Activated T-helper 2 cell treated with anti-CD3 and anti-CD28 coated beads, Interferon-gamma antibody, Interleukin-2, Interleukin-4, amounts not matched to agents 10 μg/mL and 5 μg/mL and 100 μg/mL, durations not matched to agents 14 hours and 24 hours and 36 hours (primary cell): Measurements from ENCODE around the gene INSM2. TPM values are rescaled to one million over a fixed set of nuclear protein-coding genes. Genes with fewer than 3 reads are reported as not detected.

Experiments used
- DNase-seq: peaks from one replicate; pipeline ENCODE4 v3.0.0; 2021; ENCODE audit warnings: low spot score
- H3K27ac Mint-ChIP-seq: one replicate; pipeline ENCODE4 v1.8.0; 2021; ENCODE audit warnings: mixed read lengths
- H3K27me3 Mint-ChIP-seq: one replicate; pipeline ENCODE4 v1.8.0; 2021; ENCODE audit warnings: low read depth, mixed read lengths
- H3K36me3 Mint-ChIP-seq: one replicate; pipeline ENCODE4 v1.8.0; 2021; ENCODE audit warnings: low read depth, mixed read lengths
- H3K4me1 Mint-ChIP-seq: one replicate; pipeline ENCODE4 v1.8.0; 2021; ENCODE audit warnings: low read depth, mixed read lengths
- H3K4me3 Mint-ChIP-seq: one replicate; pipeline ENCODE4 v1.8.0; 2021; ENCODE audit warnings: low read depth, mild to moderate bottlenecking, moderate library complexity, mixed read lengths
- H3K9me3 Mint-ChIP-seq: one replicate; pipeline ENCODE4 v1.8.0; 2021; ENCODE audit warnings: mixed read lengths
- intact Hi-C: fragments of 100-400 bp; cut with micrococcal nuclease; formaldehyde crosslinking; loops from one replicate; pipeline ENCODE4 v1.15.1; 2023
- total RNA-seq: library from RNA; stranded (reverse); gene quantifications from 2 replicates; pipeline ENCODE4 v1.2.3, GENCODE V29; 2022

INSM2 gene
- total RNA-seq: not detected in 2 replicates

- peak; percentile 47 for DNase-seq
- Mint-ChIP-seq H3K27me3 (peaks cover 72% of the 10 kb centered on the region), H3K36me3 (peaks cover 4% of the 10 kb centered on the region), H3K9me3 (no peaks in the 10 kb centered on the region), H3K4me3 (peak within 1 kb of the TSS; percentile 73), H3K4me1 (peaks cover 6% of the 10 kb centered on the region), H3K27ac (no peak within 1 kb of the TSS)
- intact Hi-C loops: loop anchor here (5.0 kb wide), 2 partner anchors 154 to 284 kb away; no protein-coding TSS in a partner anchor
Measured at GRCh38 chr14:35533357-35534207, at the start of gene INSM2. Gene INSM2 (plus strand): TSS chr14:35534164. CDS start chr14:35534253, 89 bp downstream.

- no peak for DNase-seq
- intact Hi-C loops: no loop called here
- peaks cover 4% of the 10 kb centered on the region for H3K27me3 Mint-ChIP-seq
- H3K4me1 Mint-ChIP-seq: no peaks in the 10 kb centered on the region
- H3K27ac Mint-ChIP-seq: no peak overlapping the region
- H3K4me3 Mint-ChIP-seq: no peak overlapping the region
- no peaks in the 10 kb centered on the region for H3K36me3 Mint-ChIP-seq
- H3K9me3 Mint-ChIP-seq: peaks cover 13% of the 10 kb centered on the region
Measured at GRCh38 chr14:35492569-35493014, 41.4 kb upstream of the INSM2 start.

DNA sequence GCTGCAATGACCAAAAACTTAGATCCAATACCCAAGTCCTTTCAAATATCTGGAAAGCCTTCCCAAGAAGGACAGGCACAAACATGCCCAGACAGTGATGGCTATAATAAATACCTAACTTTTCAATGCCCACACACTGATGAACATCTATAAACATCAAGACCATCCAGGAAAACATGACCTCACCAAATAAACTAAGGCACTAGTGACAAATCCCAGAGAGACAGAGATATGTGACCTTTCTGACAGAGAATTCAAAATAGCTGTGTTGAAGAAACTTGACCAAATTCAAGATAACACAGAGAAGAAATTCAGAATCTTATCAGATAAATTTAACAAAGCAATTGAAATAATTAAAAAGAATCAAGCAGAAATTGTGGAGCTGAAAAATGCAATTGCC, 38.7 kb upstream of the INSM2 start:
- intact Hi-C loops: no loop called here
- Mint-ChIP-seq H3K9me3 (peaks cover 13% of the 10 kb centered on the region), H3K27ac (no peak overlapping the region), H3K36me3 (no peaks in the 10 kb centered on the region), H3K27me3 (peaks cover 7% of the 10 kb centered on the region), H3K4me3 (no peak overlapping the region), H3K4me1 (no peaks in the 10 kb centered on the region)
- no peak for DNase-seq

DNA sequence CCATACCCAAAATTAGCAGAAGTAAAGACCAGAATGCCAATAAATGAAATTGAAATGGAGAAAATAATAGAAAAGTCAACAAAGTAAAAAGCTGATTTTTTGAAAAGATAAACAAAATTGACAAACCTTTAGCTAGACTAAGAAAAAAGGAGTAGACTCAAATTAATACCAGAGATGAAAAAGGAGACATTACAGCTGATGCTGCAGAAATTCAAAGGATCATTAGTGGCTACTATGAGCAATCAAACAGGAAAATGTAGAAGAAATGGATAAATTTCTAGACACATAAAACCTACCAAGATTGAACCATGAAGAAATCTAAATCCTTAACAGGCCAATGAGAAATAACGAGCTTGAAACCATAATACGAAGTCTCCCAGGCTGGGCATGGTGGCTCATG, 34.8 kb upstream of the INSM2 start:
- H3K4me1 Mint-ChIP-seq: no peaks in the 10 kb centered on the region
- intact Hi-C loops: no loop called here
- no peak overlapping the region for H3K27ac Mint-ChIP-seq
- no peak for DNase-seq
- H3K4me3 Mint-ChIP-seq: no peak overlapping the region
- H3K9me3 Mint-ChIP-seq: no peaks in the 10 kb centered on the region
- H3K27me3 Mint-ChIP-seq: peaks cover 14% of the 10 kb centered on the region
- no peaks in the 10 kb centered on the region for H3K36me3 Mint-ChIP-seq

GRCh38 chr14:35503646-35504045, 30.3 kb upstream of the INSM2 start:
- H3K4me3 Mint-ChIP-seq: no peak overlapping the region
- H3K9me3 Mint-ChIP-seq: no peaks in the 10 kb centered on the region
- no peaks in the 10 kb centered on the region for H3K4me1 Mint-ChIP-seq
- peaks cover 20% of the 10 kb centered on the region for H3K27me3 Mint-ChIP-seq
- intact Hi-C loops: no loop called here
- DNase-seq: no peak
- no peaks in the 10 kb centered on the region for H3K36me3 Mint-ChIP-seq
- H3K27ac Mint-ChIP-seq: no peak overlapping the region

- Mint-ChIP-seq H3K27me3 (peaks cover 22% of the 10 kb centered on the region), H3K9me3 (no peaks in the 10 kb centered on the region), H3K36me3 (no peaks in the 10 kb centered on the region), H3K4me3 (no peak overlapping the region), H3K27ac (no peak overlapping the region), H3K4me1 (no peaks in the 10 kb centered on the region)
- intact Hi-C loops: no loop called here
- no peak for DNase-seq
Measured at GRCh38 chr14:35504260-35504659, 29.7 kb upstream of the INSM2 start.

DNA sequence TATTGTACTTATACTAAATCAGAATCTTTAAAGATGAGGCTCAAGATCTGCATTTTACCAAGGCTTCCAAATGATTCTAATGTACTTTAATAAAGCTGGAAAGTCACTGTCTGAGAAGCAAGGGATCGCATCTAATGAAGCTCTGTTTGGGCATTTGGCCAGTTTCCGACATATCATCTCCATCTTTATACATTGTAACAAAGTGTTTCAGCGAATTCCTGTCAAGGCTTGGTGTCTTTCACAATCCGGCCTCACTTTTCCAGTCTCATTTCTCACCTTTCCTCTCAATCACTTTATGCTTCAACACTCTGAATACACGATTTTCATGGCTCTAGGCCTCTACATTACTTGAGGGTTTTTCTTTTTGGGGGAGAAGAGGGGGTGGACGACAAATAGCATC, 27.5 kb upstream of the INSM2 start:
- H3K27ac Mint-ChIP-seq: no peak overlapping the region
- intact Hi-C loops: no loop called here
- H3K9me3 Mint-ChIP-seq: no peaks in the 10 kb centered on the region
- no peaks in the 10 kb centered on the region for H3K4me1 Mint-ChIP-seq
- DNase-seq: no peak
- H3K27me3 Mint-ChIP-seq: peaks cover 19% of the 10 kb centered on the region
- no peak overlapping the region for H3K4me3 Mint-ChIP-seq
- no peaks in the 10 kb centered on the region for H3K36me3 Mint-ChIP-seq

GRCh38 chr14:35506927-35507326, 27.0 kb upstream of the INSM2 start:
- Mint-ChIP-seq H3K9me3 (no peaks in the 10 kb centered on the region), H3K27ac (no peak overlapping the region), H3K27me3 (peaks cover 16% of the 10 kb centered on the region), H3K4me3 (no peak overlapping the region), H3K4me1 (no peaks in the 10 kb centered on the region), H3K36me3 (no peaks in the 10 kb centered on the region)
- DNase-seq: no peak
- intact Hi-C loops: no loop called here

GRCh38 chr14:35509846-35510245, 24.1 kb upstream of the INSM2 start:
- no peaks in the 10 kb centered on the region for H3K36me3 Mint-ChIP-seq
- no peak for DNase-seq
- H3K27ac Mint-ChIP-seq: no peak overlapping the region
- intact Hi-C loops: no loop called here
- H3K4me1 Mint-ChIP-seq: no peaks in the 10 kb centered on the region
- peaks cover 8% of the 10 kb centered on the region for H3K27me3 Mint-ChIP-seq
- H3K4me3 Mint-ChIP-seq: no peak overlapping the region
- H3K9me3 Mint-ChIP-seq: no peaks in the 10 kb centered on the region

DNA sequence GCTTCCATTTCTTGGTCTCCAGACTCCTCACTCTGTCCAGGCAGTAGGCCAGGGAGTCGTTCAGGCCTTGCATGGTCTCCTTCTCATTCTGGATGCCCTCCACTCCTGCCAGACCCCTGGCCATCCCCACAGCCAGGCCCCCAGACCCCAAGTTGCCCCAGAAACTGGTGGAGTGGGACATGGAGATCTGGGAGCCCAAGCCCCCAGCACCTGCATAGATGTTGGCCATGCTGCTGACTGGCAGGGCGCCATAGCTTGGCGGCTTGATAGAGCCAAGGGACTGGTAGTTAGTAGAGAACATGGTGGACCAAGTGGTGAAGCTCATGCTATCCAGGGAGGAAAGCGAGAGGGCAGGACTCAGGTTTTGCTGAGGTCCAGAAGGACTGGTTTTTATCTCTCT, 21.2 kb upstream of the INSM2 start:
- no peaks in the 10 kb centered on the region for H3K9me3 Mint-ChIP-seq
- DNase-seq: no peak
- H3K27ac Mint-ChIP-seq: no peak overlapping the region
- no peak overlapping the region for H3K4me3 Mint-ChIP-seq
- H3K36me3 Mint-ChIP-seq: no peaks in the 10 kb centered on the region
- H3K4me1 Mint-ChIP-seq: no peaks in the 10 kb centered on the region
- intact Hi-C loops: no loop called here
- peaks cover 7% of the 10 kb centered on the region for H3K27me3 Mint-ChIP-seq

GRCh38 chr14:35515916-35516315, 18.0 kb upstream of the INSM2 start:
- Mint-ChIP-seq H3K4me3 (no peak overlapping the region), H3K27ac (no peak overlapping the region), H3K4me1 (no peaks in the 10 kb centered on the region), H3K27me3 (peaks cover 8% of the 10 kb centered on the region), H3K36me3 (no peaks in the 10 kb centered on the region), H3K9me3 (no peaks in the 10 kb centered on the region)
- intact Hi-C loops: no loop called here
- DNase-seq: no peak

DNA sequence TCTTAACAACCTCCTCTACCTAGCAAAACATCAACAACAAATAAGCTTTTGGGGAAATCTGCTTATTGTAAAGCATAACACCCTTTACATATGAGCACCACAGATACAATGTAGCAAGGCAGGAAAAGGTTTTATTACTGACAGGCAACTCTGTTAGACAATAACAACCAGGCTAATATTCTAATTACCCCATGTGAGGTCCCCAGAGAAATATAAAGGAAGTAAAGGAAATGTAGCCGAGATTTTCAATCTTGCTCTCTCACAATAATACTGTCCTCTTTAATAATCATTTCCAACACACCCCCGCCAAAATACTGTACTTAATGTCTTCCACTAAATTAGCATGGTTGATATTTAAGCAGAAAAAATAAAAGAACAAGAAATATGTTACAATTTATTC, 14.0 kb upstream of the INSM2 start:
- Mint-ChIP-seq H3K36me3 (no peaks in the 10 kb centered on the region), H3K27me3 (peaks cover 19% of the 10 kb centered on the region), H3K4me1 (no peaks in the 10 kb centered on the region), H3K9me3 (no peaks in the 10 kb centered on the region), H3K27ac (no peak overlapping the region), H3K4me3 (no peak overlapping the region)
- no peak for DNase-seq
- intact Hi-C loops: no loop called here

- H3K4me3 Mint-ChIP-seq: no peak overlapping the region
- H3K4me1 Mint-ChIP-seq: no peaks in the 10 kb centered on the region
- H3K27me3 Mint-ChIP-seq: peaks cover 50% of the 10 kb centered on the region
- intact Hi-C loops: no loop called here
- no peak overlapping the region for H3K27ac Mint-ChIP-seq
- no peaks in the 10 kb centered on the region for H3K9me3 Mint-ChIP-seq
- H3K36me3 Mint-ChIP-seq: no peaks in the 10 kb centered on the region
- no peak for DNase-seq
Measured at GRCh38 chr14:35525695-35526094, 8.3 kb upstream of the INSM2 start.
